Activated naive CD8-positive, alpha-beta T cell treated with anti-CD3 and anti-CD28 coated beads for 36 hours (primary cell): ENCODE measurements around the gene GULP1. TPM values are rescaled to one million over a fixed set of nuclear protein-coding genes. Genes with fewer than 3 reads are reported as not detected.

Source experiments
- DNase-seq: peaks from one replicate; pipeline ENCODE4 v3.0.0; 2021
- H3K27ac Mint-ChIP-seq: one replicate; pipeline ENCODE4 v1.8.0; 2022; ENCODE audit warnings: mild to moderate bottlenecking, moderate library complexity, mixed read lengths
- H3K27me3 Mint-ChIP-seq: one replicate; pipeline ENCODE4 v1.8.0; 2022; ENCODE audit warnings: mild to moderate bottlenecking, mixed read lengths
- H3K36me3 Mint-ChIP-seq: one replicate; pipeline ENCODE4 v1.8.0; 2021; ENCODE audit warnings: mild to moderate bottlenecking, mixed read lengths
- H3K4me1 Mint-ChIP-seq: one replicate; pipeline ENCODE4 v1.8.0; 2021; ENCODE audit warnings: mixed read lengths
- H3K4me3 Mint-ChIP-seq: one replicate; pipeline ENCODE4 v1.8.0; 2022; ENCODE audit warnings: mild to moderate bottlenecking, moderate library complexity, mixed read lengths
- H3K9me3 Mint-ChIP-seq: one replicate; pipeline ENCODE4 v1.8.0; 2022; ENCODE audit warnings: mixed read lengths
- total RNA-seq, 2 experiments: library from RNA; stranded (reverse); gene quantifications; one replicate each; pipeline ENCODE4 v1.2.3, GENCODE V29; 2021

GULP1 gene
- total RNA-seq, 2 experiments from 2014 or later: not detected

GRCh38 chr2:188631037-188631809, 339.5 kb downstream of the GULP1 start:
- Mint-ChIP-seq H3K27ac (no peak overlapping the region), H3K4me3 (no peak overlapping the region), H3K9me3 (no peaks in the 10 kb centered on the region), H3K4me1 (no peaks in the 10 kb centered on the region), H3K27me3 (no peaks in the 10 kb centered on the region), H3K36me3 (no peaks in the 10 kb centered on the region)
- DNase-seq: no peak

DNA sequence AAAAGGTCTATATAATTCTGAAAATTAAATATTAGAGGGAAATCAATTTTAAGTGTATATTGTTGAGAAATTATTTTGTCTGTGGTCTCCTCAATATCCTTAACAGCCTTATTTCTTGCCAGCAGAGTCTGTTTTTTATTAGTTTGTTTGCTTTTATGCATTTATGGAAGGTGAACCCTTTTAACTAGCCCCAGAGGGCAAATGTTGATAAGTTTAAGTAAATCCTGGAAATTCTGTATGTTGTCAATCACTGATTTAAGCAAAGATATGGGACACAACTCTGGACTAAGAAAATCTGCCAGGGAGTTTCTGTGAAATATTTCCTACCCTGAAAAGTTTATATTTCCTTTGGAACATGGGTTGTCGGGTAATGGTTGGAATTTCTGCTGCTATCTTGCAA, 343.0 kb downstream of the GULP1 start:
- no peak overlapping the region for H3K4me3 Mint-ChIP-seq
- H3K27me3 Mint-ChIP-seq: no peaks in the 10 kb centered on the region
- no peaks in the 10 kb centered on the region for H3K9me3 Mint-ChIP-seq
- H3K4me1 Mint-ChIP-seq: no peaks in the 10 kb centered on the region
- no peak overlapping the region for H3K27ac Mint-ChIP-seq
- H3K36me3 Mint-ChIP-seq: no peaks in the 10 kb centered on the region
- DNase-seq: no peak
